Lower leg skin (tissue), 3 donors: ENCODE measurements around the gene ACLY.

Experiments
- POLR2A ChIP-seq, 2 donors: fragments of 450-650 bp; IDR thresholded peaks; one replicate each; pipeline ENCODE4 v1.6.1; 2016 to 2017; ENCODE audit warnings: antibody characterized with exemption in 2 of 2, mild to moderate bottlenecking in 1 of 2, moderate library complexity in 1 of 2
- TF ChIP-seq, protein P1 (sequence below), 3 donors: fragments of 450-650 bp; IDR thresholded peaks; one replicate each; pipeline ENCODE4 v1.5.1; 2016; ENCODE audit warnings: antibody characterized with exemption in 3 of 3, mild to moderate bottlenecking in 3 of 3, moderate library complexity in 2 of 3

DNA sequence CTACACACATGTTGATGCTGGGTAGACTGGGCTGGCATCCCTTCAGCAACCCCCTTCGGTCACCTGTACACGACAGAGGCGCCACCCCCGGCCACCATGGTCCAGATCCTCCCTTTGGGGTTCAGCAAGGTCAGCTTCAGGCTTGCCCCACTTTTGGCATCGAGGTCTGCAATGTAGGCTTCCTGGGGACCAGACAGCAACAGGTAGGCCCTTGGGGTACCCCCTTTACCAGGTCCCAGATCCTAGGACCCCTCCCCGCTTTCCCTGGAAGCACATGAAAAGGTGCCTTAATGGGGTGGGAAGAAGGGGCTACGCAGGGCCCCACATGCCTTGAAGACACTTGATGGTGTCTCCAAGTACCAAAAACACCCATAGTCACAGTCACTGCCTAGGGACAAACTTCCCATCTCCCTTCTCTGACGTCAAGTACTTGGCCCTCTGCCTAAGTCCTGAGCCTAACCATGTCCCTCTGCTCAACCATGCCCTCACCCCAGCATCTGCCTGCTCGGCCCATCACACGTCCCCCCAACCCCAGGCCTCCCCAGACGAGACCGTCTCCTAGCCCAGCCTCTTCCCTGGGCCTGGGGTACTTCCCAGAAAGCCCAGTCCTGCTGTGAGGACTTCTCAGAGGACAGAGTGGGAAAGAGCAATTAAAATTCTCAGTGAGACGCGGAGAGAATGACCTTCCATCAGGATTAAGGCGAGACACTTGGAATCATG, 12.1 kb downstream of the ACLY start:
- TF ChIP-seq, protein P1, sequence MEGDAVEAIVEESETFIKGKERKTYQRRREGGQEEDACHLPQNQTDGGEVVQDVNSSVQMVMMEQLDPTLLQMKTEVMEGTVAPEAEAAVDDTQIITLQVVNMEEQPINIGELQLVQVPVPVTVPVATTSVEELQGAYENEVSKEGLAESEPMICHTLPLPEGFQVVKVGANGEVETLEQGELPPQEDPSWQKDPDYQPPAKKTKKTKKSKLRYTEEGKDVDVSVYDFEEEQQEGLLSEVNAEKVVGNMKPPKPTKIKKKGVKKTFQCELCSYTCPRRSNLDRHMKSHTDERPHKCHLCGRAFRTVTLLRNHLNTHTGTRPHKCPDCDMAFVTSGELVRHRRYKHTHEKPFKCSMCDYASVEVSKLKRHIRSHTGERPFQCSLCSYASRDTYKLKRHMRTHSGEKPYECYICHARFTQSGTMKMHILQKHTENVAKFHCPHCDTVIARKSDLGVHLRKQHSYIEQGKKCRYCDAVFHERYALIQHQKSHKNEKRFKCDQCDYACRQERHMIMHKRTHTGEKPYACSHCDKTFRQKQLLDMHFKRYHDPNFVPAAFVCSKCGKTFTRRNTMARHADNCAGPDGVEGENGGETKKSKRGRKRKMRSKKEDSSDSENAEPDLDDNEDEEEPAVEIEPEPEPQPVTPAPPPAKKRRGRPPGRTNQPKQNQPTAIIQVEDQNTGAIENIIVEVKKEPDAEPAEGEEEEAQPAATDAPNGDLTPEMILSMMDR (IDR thresholded peaks at IDR 0.05): no peak
- TF ChIP-seq POLR2A (IDR thresholded peaks at IDR 0.05): no peak
